Stimulated activated CD8-positive, alpha-beta memory T cell treated with anti-CD3 and anti-CD28 coated beads, Interleukin-15, amount 100 ng/mL, for 48 hours (primary cell): ENCODE results near the gene EBF3.

Source experiments
- DNase-seq, 2 donors: peaks; one replicate each; pipeline ENCODE4 v3.0.0-alpha.2; 2020; ENCODE audit warnings: low read depth in 2 of 2

Gene EBF3

GRCh38 chr10:129799942-129800341 is 164.1 kb downstream of the EBF3 start:
- DNase-seq, result no peak

GRCh38 chr10:129796710-129797420 is 167.2 kb downstream of the EBF3 start:
- DNase-seq, result no peak

GRCh38 chr10:129793996-129794395 is 170.1 kb downstream of the EBF3 start:
- no peak for DNase-seq

GRCh38 chr10:129793479-129793878 is 170.6 kb downstream of the EBF3 start:
- no peak for DNase-seq

GRCh38 chr10:129792864-129793263 is 171.2 kb downstream of the EBF3 start:
- DNase-seq, result no peak

GRCh38 chr10:129792141-129792540 is 171.9 kb downstream of the EBF3 start:
- no peak for DNase-seq

- no peak for DNase-seq
These were observed 173.2 kb downstream of the EBF3 start for GRCh38 chr10:129790715-129791446.

- DNase-seq, result no peak
These were observed 175.9 kb downstream of the EBF3 start for GRCh38 chr10:129788215-129788614.

GRCh38 chr10:129787557-129787956 is 176.5 kb downstream of the EBF3 start:
- no peak for DNase-seq

GRCh38 chr10:129786216-129786615 is 177.9 kb downstream of the EBF3 start:
- DNase-seq, result no peak

- no peak for DNase-seq
These were observed 178.5 kb downstream of the EBF3 start for GRCh38 chr10:129785536-129785981.
